NK-92 (cell line): ENCODE measurements around the gene MAGI2.

Experiments used
- DNase-seq: peaks from one replicate; lab custom pipeline; 2025; ENCODE audit not compliant: unreplicated experiment; lab: John Stamatoyannopoulos, UW

Gene MAGI2

GRCh38 chr7:78080241-78080640, 1373.2 kb downstream of the MAGI2 start:
- DNase-seq = no peak

- DNase-seq = no peak
Observed at GRCh38 chr7:78074713-78075112, 1378.8 kb downstream of the MAGI2 start.

DNA sequence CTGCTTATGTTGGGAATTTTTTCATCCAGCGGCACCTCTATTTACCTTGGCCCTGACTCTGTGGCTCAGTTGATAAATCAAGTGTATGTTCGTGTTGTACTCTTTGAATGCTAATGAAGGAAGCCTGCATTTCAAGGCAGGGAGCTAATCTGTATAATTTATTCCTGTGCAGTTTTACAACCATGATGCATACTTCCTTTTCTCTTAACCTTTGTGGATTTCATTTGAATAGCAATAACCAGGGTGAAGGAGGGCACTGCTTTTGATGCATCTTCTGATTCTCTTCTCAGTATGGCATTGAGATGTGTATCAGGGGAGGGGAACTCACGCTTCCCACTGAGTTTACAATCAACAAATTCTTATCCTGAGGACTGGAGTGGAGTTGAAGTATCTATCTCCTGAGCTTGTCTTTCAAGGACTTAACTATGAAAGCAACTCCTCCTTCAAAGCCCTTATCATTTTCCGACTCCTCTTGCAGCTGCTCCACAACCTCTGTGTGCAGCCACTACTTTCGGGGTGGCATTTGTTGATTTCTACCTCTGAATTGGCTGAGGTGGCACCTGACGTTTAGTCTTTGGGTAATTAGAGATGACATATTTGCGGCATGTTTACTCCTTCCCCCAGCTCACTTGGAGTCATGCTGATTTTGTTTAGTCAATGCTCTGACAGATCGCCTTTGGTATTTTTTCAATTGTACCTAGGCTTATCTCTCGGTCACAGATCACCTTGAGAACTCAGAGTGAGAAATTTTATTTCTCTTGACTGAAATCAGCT, 1379.7 kb downstream of the MAGI2 start:
- no peak for DNase-seq

GRCh38 chr7:78072201-78072590, 1381.3 kb downstream of the MAGI2 start:
- no peak for DNase-seq

- DNase-seq = no peak
Observed at GRCh38 chr7:78071491-78072200, 1381.8 kb downstream of the MAGI2 start.

GRCh38 chr7:78066599-78066998, 1386.9 kb downstream of the MAGI2 start:
- no peak for DNase-seq

DNA sequence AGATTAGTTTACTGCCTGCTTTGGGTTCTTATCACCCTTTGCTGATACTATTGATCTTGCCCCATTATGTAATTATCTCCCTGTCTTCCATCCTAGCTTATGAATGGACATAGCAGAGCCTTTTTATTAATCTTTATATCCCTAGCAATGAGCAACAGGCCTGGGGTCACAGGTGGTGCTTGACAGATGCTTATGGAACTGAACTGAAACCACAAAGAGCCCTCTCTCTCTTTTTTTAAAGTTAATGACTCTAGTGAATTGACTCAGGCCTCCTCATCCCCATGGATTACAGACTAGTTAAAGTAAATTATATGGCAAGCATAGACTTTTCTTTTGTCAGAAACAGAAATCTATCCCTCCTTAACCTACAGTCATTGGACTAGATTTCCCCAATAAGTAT, 1389.7 kb downstream of the MAGI2 start:
- no peak for DNase-seq

DNA sequence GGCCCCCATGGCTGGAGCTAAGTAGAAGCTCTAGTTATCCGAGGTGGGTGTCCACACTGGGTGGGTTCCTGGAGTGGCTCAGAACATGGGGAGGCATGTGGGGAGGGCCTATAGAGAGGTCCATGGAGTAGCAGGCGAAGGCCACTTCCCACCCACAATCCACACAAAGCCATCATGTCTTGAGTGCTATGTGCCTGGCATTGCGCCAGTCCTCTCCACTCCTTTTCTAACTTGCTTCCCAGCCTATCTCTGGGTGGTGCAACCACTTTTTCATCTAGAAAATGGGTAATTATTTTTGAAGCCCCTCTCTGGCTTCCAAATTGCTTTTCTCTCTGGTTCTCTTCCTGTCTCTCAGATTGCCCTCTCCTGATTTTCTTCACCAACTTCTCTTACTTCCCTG, 1391.3 kb downstream of the MAGI2 start:
- no peak for DNase-seq

- no peak for DNase-seq
Observed at GRCh38 chr7:78057571-78057970, 1395.9 kb downstream of the MAGI2 start.

DNA sequence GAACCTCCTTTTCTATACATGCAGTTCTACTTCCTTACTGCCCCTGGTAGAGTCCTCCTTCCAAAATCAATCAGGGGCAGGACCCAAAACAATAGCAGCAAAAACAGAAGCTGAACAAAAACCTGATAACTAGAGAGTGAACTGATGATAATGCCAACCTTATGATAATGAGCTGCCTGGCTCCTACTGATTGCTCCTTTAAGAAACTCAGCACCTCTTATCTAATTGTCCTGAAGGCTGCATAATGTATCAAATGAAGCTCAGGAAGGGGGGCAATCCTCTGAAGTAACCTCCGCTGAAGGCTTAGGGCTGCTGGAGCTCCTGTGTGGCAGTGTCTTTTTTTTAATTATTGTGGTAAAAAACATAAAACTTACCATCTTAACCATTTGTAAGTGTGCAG, 1397.9 kb downstream of the MAGI2 start:
- DNase-seq = no peak

GRCh38 chr7:78055001-78055573, 1398.4 kb downstream of the MAGI2 start:
- DNase-seq = no peak

DNA sequence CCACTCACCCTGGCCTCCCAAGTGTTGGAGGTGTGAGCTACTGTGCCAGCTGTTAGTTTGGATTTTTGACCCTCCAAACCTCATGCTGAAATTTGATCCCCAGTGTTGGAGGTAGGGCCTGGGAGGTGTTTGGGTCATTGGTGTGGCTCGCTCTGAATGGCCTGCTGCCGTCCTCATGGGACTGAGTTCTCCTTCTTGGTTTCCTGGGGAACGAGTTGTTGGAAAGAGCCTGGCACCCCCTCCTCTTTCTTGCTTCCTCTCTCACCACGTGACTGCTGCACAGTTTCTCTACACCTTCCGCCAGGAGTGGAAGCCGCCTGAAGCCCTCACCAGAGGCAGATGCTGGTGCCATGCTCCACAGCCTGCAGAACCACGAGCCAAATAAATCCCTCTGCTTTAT, 1401.4 kb downstream of the MAGI2 start:
- no peak for DNase-seq

DNA sequence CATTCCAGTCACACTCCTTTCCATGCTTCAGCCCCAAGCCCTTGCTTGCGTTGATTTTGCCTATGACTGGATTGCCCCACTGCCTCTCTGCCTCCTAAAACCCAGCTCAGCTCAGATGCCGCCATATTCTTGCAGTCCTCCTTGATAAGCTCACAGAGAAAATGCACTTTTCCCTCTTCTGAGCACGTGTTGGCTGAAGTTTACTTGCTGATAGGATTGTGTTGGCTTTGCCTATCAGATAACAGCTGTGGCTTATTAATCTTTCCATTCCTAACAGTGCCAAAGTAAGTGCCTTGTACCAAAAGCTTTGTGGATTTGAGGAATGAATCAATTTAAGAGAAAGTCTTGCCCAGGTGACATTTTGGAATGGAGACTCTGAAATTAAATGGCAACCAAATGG, 1405.7 kb downstream of the MAGI2 start:
- no peak for DNase-seq

DNA sequence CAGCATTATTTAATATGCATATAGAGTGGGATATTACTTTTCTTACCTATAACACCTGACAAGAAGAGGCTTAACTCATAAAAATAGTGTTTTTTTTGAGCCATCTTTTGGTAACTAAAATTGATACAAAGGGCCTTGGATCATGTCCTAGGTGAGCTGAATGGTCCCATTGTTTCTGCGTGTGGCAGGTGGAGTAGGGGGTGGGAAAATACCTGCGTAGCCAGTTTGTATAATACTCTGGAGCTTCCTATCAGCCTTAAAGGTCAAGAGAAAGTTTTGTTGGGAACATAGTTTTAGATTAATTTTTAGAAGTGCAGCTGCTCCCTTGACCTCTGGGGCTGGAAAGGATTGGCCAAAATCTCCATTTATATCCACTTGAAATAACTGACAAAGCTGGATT, 1410.3 kb downstream of the MAGI2 start:
- DNase-seq = no peak

DNA sequence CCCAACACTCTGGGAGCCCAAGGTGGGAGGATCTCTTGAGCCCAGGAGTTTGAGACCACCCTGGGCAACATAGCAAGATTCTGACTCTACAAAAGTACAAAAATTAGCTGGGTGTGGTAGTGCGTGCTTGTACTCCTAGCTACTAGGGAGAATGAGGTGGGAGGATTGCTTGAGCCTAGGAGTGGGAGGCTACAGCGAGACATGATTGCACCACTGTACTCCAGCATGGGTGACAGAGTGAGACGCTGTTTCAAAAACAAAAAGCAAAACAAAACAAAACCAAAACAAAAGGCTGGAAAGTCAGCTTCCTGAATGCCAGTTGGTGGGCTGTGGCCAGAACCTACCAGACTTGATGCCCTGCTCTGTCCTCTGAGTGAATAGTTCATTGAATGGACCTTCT, 1412.0 kb downstream of the MAGI2 start:
- DNase-seq = no peak

- no peak for DNase-seq
Observed at GRCh38 chr7:78039790-78040776, 1413.4 kb downstream of the MAGI2 start.

DNA sequence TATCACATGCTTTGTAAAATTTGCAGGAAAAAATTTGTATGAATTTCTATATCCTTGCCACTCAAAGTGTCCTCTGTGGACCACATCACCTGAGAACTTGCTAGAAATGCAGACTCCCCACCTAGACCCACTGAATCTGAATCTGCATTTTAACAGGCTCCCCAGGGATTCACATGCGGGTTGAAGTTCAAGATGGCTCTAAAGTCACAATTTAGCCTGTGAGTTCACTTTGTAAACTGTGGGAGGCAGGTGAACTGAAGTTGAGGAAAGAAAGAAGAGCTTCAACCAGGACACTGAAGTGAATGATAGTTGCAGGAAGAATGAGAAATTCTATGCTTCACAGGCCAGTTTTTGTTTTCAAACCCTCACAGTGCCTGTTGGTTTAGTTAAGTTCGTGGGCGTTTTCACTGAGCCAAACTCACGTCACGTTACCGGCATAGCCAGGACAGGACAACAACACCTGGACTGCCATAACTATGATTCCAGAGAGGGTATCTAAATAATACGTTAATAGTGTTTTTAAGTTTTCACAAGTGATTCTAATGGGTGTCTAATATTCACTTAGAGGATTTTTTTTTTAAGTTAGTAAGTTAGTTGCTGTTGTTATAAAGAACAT, 1414.9 kb downstream of the MAGI2 start:
- no peak for DNase-seq

DNA sequence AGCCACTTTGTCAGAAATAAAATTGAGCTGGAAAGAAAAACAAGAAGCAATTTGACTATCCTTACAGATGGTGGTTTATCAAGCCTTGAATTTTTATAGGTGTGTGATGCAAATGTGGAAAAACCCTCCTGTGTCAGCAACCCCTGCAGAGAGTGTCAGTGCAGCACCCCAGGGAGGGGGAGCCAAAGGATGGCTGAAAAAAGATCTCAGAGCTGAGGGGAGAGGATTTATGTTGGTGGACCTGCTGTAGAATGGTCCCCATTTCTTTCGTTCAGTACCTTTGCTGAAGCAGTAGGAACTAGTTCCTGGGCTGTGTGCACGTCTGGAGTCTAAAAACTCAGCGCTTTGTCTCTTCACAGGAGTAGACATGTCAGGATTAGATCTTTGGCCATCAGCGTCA, 1415.9 kb downstream of the MAGI2 start:
- DNase-seq = no peak

DNA sequence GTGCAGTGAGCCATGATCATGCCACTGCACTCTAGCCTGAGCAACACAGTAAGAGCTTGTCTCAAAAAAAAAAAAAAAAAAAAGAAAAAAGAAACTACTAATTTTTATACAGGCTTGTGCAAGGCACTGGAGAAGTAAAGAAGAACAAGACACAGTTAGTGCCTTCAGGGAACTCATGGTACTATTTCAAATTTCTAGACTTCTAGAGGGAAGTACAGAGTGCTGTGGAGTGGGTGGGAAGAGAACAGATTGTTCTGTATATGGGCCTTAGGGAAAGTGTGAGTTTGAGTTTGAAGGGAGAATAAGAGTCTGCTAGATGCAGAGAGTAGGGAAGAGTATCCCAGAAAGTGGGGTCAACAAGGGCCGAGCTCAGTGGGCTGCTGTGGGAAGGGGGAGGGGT, 1420.1 kb downstream of the MAGI2 start:
- no peak for DNase-seq

DNA sequence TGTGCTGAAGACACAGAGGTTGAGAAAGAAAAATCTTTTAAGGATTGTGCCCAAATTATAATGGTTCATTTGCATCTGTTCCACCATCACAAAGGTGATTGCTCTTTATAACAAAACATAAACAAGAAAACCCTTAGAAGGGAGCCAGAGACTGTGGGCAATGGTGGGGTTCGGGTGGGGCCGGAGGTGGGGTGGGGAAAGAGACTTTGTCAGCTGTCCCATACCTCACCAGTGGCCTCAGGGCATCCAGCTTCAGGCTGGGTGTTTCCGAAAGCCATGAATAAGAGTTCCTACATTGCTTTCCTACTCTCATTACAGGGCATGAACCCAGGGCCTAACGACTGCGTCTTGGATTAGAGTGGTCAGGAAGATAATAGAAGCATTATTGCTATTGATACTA, 1427.0 kb downstream of the MAGI2 start:
- no peak for DNase-seq

GRCh38 chr7:78024591-78024990, 1428.9 kb downstream of the MAGI2 start:
- no peak for DNase-seq
